ENCODE results near the gene PAX1.

PAX1 gene

GRCh38 chr20:21677781-21678180 is 27.7 kb upstream of the PAX1 start:
- 100% methylated on average over 1 of the region's 3 CpGs; no CpG with 5 or more reads in 1 of the 2 donors for WGBS, 2 donors (ENCODE audit: extremely low coverage in 2 of 2, insufficient read length in 2 of 2, insufficient replicate concordance in 1 of 2)
- H3K4me2 ChIP-seq (ENCODE audit: insufficient read depth, low read length, poor library complexity, severe bottlenecking) = no peak overlapping the region

GRCh38 chr20:21681234-21681921 is 24.1 kb upstream of the PAX1 start:
- Histone ChIP-seq H3K18ac (ENCODE audit: low read length) (no peak overlapping the region), H3K27me3 (ENCODE audit: control insufficient read depth in 3 of 3, insufficient read depth in 3 of 3, low read depth in 1 of 3, low read length in 3 of 3) (no peaks in the 10 kb centered on the region), H2BK15ac (ENCODE audit: low read length) (no peak overlapping the region), H3K23ac (ENCODE audit: low read depth, low read length, poor library complexity) (no peak overlapping the region), H4K91ac (ENCODE audit: low read depth, low read length, poor library complexity) (no peak overlapping the region), H3K9ac (ENCODE audit: low read depth, low read length, poor library complexity) (no peak overlapping the region), H2BK120ac (ENCODE audit: low read depth, low read length) (no peak overlapping the region), H2BK5ac (ENCODE audit: low read length) (no peak overlapping the region), H2AFZ (ENCODE audit: low read length) (no peak overlapping the region), H3K36me3 (replicated peaks in 1 of 2; ENCODE audit: control insufficient read depth in 2 of 2, insufficient read depth in 2 of 2, low read length in 2 of 2) (no peaks in the 10 kb centered on the region), H3K79me1 (ENCODE audit: low read depth, low read length) (no peaks in the 10 kb centered on the region), H3K4me2 (ENCODE audit: insufficient read depth, low read length, poor library complexity, severe bottlenecking) (no peak overlapping the region), H2BK12ac (ENCODE audit: low read length) (no peak overlapping the region), H4K8ac (ENCODE audit: low read depth, low read length) (no peak overlapping the region), H3K4me3 (ENCODE audit: low read length in 2 of 2) (no peak overlapping the region), H3K14ac (ENCODE audit: low read length) (no peak overlapping the region), H3K9me3 (replicated peaks in 1 of 2; ENCODE audit: control insufficient read depth in 2 of 2, insufficient read depth in 1 of 2, low read depth in 1 of 2, low read length in 2 of 2) (no peaks in the 10 kb centered on the region), H3K4me1 (ENCODE audit: control insufficient read depth in 2 of 2, insufficient read depth in 1 of 2, low read depth in 1 of 2, low read length in 2 of 2) (no peaks in the 10 kb centered on the region), H3K27ac (replicated peaks; ENCODE audit: low read length) (no peak overlapping the region), H2AK5ac (ENCODE audit: low read depth, low read length) (no peak overlapping the region), H3K4ac (ENCODE audit: low read length) (no peak overlapping the region)
- no CpG with 5 or more reads among the region's 14 CpGs for WGBS, 2 donors (ENCODE audit: extremely low coverage in 2 of 2, insufficient read length in 2 of 2, insufficient replicate concordance in 1 of 2)
- no peak for DNase-seq (ENCODE audit: low spot score)

More at GRCh38 chr20:21677781-21678180, 27.7 kb upstream of the PAX1 start:
- Histone ChIP-seq H2BK15ac (ENCODE audit: low read length) (no peak overlapping the region), H3K18ac (ENCODE audit: low read length) (no peak overlapping the region), H3K9ac (ENCODE audit: low read depth, low read length, poor library complexity) (no peak overlapping the region), H2BK5ac (ENCODE audit: low read length) (no peak overlapping the region), H2BK12ac (ENCODE audit: low read length) (no peak overlapping the region), H3K27me3 (ENCODE audit: control insufficient read depth in 3 of 3, insufficient read depth in 3 of 3, low read depth in 1 of 3, low read length in 3 of 3) (no peaks in the 10 kb centered on the region), H3K36me3 (replicated peaks in 1 of 2; ENCODE audit: control insufficient read depth in 2 of 2, insufficient read depth in 2 of 2, low read length in 2 of 2) (no peaks in the 10 kb centered on the region), H4K91ac (ENCODE audit: low read depth, low read length, poor library complexity) (no peak overlapping the region), H3K14ac (ENCODE audit: low read length) (no peak overlapping the region), H3K4me3 (ENCODE audit: low read length in 2 of 2) (no peak overlapping the region), H3K4ac (ENCODE audit: low read length) (no peak overlapping the region), H3K4me1 (ENCODE audit: control insufficient read depth in 2 of 2, insufficient read depth in 1 of 2, low read depth in 1 of 2, low read length in 2 of 2) (no peaks in the 10 kb centered on the region), H4K8ac (ENCODE audit: low read depth, low read length) (no peak overlapping the region), H3K9me3 (replicated peaks in 1 of 2; ENCODE audit: control insufficient read depth in 2 of 2, insufficient read depth in 1 of 2, low read depth in 1 of 2, low read length in 2 of 2) (no peaks in the 10 kb centered on the region), H2AFZ (ENCODE audit: low read length) (no peak overlapping the region), H2AK5ac (ENCODE audit: low read depth, low read length) (no peak overlapping the region), H3K79me1 (ENCODE audit: low read depth, low read length) (no peaks in the 10 kb centered on the region), H3K27ac (replicated peaks; ENCODE audit: low read length) (no peak overlapping the region), H2BK120ac (ENCODE audit: low read depth, low read length) (no peak overlapping the region), H3K23ac (ENCODE audit: low read depth, low read length, poor library complexity) (no peak overlapping the region)
- DNase-seq (ENCODE audit: low spot score) = no peak

DNA sequence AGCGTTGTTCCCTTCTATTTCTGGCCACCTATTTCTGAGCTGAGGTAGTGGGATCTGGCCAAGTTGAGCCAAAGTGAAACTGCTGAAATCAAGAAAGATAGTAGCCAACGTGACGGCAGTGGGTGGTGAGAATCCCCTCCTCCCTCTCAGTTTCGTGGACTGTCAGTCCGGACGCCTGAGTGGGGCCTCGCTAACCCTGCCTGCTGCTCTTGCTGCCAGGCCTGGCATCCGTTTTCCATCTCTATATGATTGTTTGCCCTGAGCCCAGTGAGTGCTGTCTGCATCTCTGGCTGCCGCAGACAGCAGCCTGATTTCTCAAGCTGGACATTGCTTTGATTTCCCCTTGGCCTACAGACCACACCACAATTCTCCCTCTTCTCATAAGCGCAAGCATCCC is 23.5 kb upstream of the PAX1 start:
- no peak overlapping the region for H3K23ac ChIP-seq (ENCODE audit: low read depth, low read length, poor library complexity)
- H3K9me3 ChIP-seq (replicated peaks in 1 of 2; ENCODE audit: control insufficient read depth in 2 of 2, insufficient read depth in 1 of 2, low read depth in 1 of 2, low read length in 2 of 2) = no peaks in the 10 kb centered on the region
- no peak overlapping the region for H3K18ac ChIP-seq (ENCODE audit: low read length)
- H4K8ac ChIP-seq (ENCODE audit: low read depth, low read length) = no peak overlapping the region
- H3K14ac ChIP-seq (ENCODE audit: low read length) = no peak overlapping the region
- H4K91ac ChIP-seq (ENCODE audit: low read depth, low read length, poor library complexity) = no peak overlapping the region
- H3K4ac ChIP-seq (ENCODE audit: low read length) = no peak overlapping the region
- H3K79me1 ChIP-seq (ENCODE audit: low read depth, low read length) = no peaks in the 10 kb centered on the region
- H3K4me1 ChIP-seq (ENCODE audit: control insufficient read depth in 2 of 2, insufficient read depth in 1 of 2, low read depth in 1 of 2, low read length in 2 of 2) = no peaks in the 10 kb centered on the region
- H3K27ac ChIP-seq (replicated peaks; ENCODE audit: low read length) = no peak overlapping the region
- no peak overlapping the region for H3K4me3 ChIP-seq (ENCODE audit: low read length in 2 of 2)
- no peak overlapping the region for H2BK12ac ChIP-seq (ENCODE audit: low read length)
- H3K27me3 ChIP-seq (ENCODE audit: control insufficient read depth in 3 of 3, insufficient read depth in 3 of 3, low read depth in 1 of 3, low read length in 3 of 3) = no peaks in the 10 kb centered on the region
- no peaks in the 10 kb centered on the region for H3K36me3 ChIP-seq (replicated peaks in 1 of 2; ENCODE audit: control insufficient read depth in 2 of 2, insufficient read depth in 2 of 2, low read length in 2 of 2)
- DNase-seq (ENCODE audit: low spot score) = no peak
- no peak overlapping the region for H2BK5ac ChIP-seq (ENCODE audit: low read length)
- no peak overlapping the region for H2BK120ac ChIP-seq (ENCODE audit: low read depth, low read length)
- no CpG with 5 or more reads among the region's 10 CpGs for WGBS, 2 donors (ENCODE audit: extremely low coverage in 2 of 2, insufficient read length in 2 of 2, insufficient replicate concordance in 1 of 2)
- H2AFZ ChIP-seq (ENCODE audit: low read length) = no peak overlapping the region
- no peak overlapping the region for H2BK15ac ChIP-seq (ENCODE audit: low read length)
- H3K9ac ChIP-seq (ENCODE audit: low read depth, low read length, poor library complexity) = no peak overlapping the region
- no peak overlapping the region for H3K4me2 ChIP-seq (ENCODE audit: insufficient read depth, low read length, poor library complexity, severe bottlenecking)
- H2AK5ac ChIP-seq (ENCODE audit: low read depth, low read length) = no peak overlapping the region

DNA sequence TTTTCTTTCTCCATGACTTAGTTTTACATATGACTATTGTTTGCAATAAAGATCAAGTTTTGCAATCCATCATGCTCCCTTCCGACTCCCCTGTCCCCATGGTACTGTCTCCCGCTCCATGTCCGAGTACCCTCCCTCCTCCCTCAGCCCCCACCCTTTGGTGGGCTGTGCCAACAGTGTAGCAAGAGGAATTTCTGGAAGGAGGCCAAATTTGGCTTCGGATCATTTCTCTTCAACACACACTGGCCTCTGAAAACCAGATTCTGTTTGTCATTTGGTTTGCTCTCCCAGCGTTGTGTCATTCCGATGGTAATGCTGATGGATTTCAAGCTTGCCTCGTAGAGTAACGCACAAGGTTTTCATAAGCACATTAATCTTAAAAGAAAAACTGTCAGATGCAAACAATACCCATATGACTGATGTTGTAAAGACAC is 22.9 kb upstream of the PAX1 start:
- no peak overlapping the region for H3K14ac ChIP-seq (ENCODE audit: low read length)
- H2BK5ac ChIP-seq (ENCODE audit: low read length) = no peak overlapping the region
- no peaks in the 10 kb centered on the region for H3K9me3 ChIP-seq (replicated peaks in 1 of 2; ENCODE audit: control insufficient read depth in 2 of 2, insufficient read depth in 1 of 2, low read depth in 1 of 2, low read length in 2 of 2)
- no peaks in the 10 kb centered on the region for H3K36me3 ChIP-seq (replicated peaks in 1 of 2; ENCODE audit: control insufficient read depth in 2 of 2, insufficient read depth in 2 of 2, low read length in 2 of 2)
- no peaks in the 10 kb centered on the region for H3K27me3 ChIP-seq (ENCODE audit: control insufficient read depth in 3 of 3, insufficient read depth in 3 of 3, low read depth in 1 of 3, low read length in 3 of 3)
- no peak overlapping the region for H3K18ac ChIP-seq (ENCODE audit: low read length)
- WGBS, 2 donors (ENCODE audit: extremely low coverage in 2 of 2, insufficient read length in 2 of 2, insufficient replicate concordance in 1 of 2) = no CpG with 5 or more reads among the region's 8 CpGs
- no peak overlapping the region for H3K27ac ChIP-seq (replicated peaks; ENCODE audit: low read length)
- H2BK120ac ChIP-seq (ENCODE audit: low read depth, low read length) = no peak overlapping the region
- H3K4me2 ChIP-seq (ENCODE audit: insufficient read depth, low read length, poor library complexity, severe bottlenecking) = no peak overlapping the region
- no peak overlapping the region for H2AFZ ChIP-seq (ENCODE audit: low read length)
- no peak overlapping the region for H2BK12ac ChIP-seq (ENCODE audit: low read length)
- H4K91ac ChIP-seq (ENCODE audit: low read depth, low read length, poor library complexity) = no peak overlapping the region
- no peak for DNase-seq (ENCODE audit: low spot score)
- no peak overlapping the region for H4K8ac ChIP-seq (ENCODE audit: low read depth, low read length)
- no peak overlapping the region for H3K23ac ChIP-seq (ENCODE audit: low read depth, low read length, poor library complexity)
- H2AK5ac ChIP-seq (ENCODE audit: low read depth, low read length) = no peak overlapping the region
- no peaks in the 10 kb centered on the region for H3K4me1 ChIP-seq (ENCODE audit: control insufficient read depth in 2 of 2, insufficient read depth in 1 of 2, low read depth in 1 of 2, low read length in 2 of 2)
- H3K4ac ChIP-seq (ENCODE audit: low read length) = no peak overlapping the region
- H3K4me3 ChIP-seq (ENCODE audit: low read length in 2 of 2) = no peak overlapping the region
- H2BK15ac ChIP-seq (ENCODE audit: low read length) = no peak overlapping the region
- no peaks in the 10 kb centered on the region for H3K79me1 ChIP-seq (ENCODE audit: low read depth, low read length)
- no peak overlapping the region for H3K9ac ChIP-seq (ENCODE audit: low read depth, low read length, poor library complexity)
